ENCODE data around the gene NAA38.

NAA38 gene

DNA sequence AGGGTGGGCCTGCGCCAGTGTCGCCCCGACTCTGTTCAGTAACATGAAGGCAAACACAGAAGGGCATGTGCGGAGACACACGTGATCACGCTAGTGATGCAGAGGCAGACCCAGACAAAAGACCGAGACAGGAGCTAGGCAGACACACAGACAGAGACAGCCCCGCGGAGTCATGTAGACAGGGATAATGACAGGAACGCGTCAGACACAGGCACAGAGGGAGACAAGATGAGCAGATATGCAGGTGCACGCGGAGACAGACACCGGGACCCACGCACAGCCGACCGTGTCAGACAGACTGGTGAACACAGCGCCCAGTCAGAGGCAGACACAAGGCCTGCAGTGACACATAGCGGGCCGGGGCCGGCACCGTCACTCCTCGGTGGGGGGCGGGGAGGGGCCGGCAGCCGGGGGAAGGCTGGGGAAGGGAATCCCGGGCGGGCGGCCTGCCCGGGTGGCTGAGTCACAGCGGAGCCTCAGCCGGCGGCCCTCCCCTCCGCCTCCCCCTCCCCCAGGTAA lies 15.9 kb downstream of the NAA38 start:
- TF ChIP-seq ZFX (IDR thresholded peaks at IDR 0.05): 0 out of 2 replicates have a peak, but pooled peaks have one; percentile 43
- TF ChIP-seq, protein P1, sequence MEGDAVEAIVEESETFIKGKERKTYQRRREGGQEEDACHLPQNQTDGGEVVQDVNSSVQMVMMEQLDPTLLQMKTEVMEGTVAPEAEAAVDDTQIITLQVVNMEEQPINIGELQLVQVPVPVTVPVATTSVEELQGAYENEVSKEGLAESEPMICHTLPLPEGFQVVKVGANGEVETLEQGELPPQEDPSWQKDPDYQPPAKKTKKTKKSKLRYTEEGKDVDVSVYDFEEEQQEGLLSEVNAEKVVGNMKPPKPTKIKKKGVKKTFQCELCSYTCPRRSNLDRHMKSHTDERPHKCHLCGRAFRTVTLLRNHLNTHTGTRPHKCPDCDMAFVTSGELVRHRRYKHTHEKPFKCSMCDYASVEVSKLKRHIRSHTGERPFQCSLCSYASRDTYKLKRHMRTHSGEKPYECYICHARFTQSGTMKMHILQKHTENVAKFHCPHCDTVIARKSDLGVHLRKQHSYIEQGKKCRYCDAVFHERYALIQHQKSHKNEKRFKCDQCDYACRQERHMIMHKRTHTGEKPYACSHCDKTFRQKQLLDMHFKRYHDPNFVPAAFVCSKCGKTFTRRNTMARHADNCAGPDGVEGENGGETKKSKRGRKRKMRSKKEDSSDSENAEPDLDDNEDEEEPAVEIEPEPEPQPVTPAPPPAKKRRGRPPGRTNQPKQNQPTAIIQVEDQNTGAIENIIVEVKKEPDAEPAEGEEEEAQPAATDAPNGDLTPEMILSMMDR (conservative IDR thresholded peaks at IDR 0.05): no peak; the same call in 1 of the 2 replicates
- H3K27ac ChIP-seq: peak overlapping the region; percentile 95

DNA sequence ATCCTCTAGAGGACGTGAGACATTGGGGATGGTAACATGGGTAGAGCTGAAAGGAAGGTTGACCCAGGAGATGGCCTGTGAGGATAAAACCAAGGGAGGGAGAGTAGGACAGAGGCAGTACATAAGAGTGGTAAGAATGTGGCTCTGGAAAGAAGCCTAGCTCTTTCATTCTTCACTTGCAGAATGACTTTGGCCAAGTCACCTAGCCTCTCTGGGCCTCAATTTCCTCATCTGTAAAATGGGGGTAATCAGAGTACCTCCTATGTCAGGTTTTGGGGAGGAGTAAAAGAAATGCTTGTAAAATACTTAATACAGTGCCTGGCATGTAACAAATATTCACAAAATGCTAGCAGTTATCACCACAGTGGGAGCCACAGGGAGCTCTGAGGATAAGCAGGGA lies 16.5 kb downstream of the NAA38 start:
- peak overlapping the region; percentile 95 for H3K27ac ChIP-seq
- TF ChIP-seq ZFX (IDR thresholded peaks at IDR 0.05): no peak
- TF ChIP-seq, protein P1 (conservative IDR thresholded peaks at IDR 0.05): no peak

DNA sequence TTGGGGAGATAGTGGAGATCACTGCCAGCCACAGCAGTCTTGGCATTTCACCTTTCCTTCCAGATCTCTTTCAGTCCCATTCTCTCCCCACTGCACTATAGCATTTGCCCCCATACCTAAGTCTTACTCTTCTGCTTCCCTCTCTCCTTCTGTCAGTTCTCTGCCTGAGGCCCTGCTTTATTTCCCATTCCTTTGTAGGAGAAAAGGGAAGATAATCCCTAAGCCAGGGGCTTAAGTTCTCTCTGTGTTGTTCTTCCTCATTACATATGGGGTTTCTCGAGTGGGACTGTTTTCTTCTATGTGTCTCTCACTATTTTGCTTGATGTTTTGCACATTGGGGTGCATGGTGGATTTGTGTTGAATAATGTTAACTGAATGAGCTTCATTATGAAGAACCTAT lies 16.9 kb downstream of the NAA38 start:
- H3K27ac ChIP-seq: no peak overlapping the region
- no peak for TF ChIP-seq ZFX (IDR thresholded peaks at IDR 0.05)
- TF ChIP-seq, protein P1 (conservative IDR thresholded peaks at IDR 0.05): no peak

DNA sequence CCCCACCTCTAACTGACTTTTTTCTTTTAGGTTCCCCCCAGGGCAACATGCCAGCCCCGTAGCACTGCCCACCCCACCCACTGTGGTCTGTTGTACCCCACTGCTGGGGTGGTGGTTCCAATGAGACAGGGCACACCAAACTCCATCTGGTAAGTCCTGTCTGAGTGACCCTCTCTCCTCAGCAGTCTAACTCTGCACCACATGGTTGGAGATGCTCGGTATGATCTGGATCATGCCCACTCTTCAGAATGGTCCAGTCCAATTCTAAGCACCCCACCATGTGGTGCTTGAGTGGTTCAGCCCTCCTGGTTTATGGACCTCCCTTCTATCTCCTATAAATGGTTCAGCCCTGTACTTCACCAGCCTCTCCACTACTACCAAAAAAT lies 17.5 kb downstream of the NAA38 start:
- TF ChIP-seq, protein P1 (conservative IDR thresholded peaks at IDR 0.05): no peak
- TF ChIP-seq ZFX (IDR thresholded peaks at IDR 0.05): no peak
- H3K27ac ChIP-seq: peak overlapping the region; percentile 49

DNA sequence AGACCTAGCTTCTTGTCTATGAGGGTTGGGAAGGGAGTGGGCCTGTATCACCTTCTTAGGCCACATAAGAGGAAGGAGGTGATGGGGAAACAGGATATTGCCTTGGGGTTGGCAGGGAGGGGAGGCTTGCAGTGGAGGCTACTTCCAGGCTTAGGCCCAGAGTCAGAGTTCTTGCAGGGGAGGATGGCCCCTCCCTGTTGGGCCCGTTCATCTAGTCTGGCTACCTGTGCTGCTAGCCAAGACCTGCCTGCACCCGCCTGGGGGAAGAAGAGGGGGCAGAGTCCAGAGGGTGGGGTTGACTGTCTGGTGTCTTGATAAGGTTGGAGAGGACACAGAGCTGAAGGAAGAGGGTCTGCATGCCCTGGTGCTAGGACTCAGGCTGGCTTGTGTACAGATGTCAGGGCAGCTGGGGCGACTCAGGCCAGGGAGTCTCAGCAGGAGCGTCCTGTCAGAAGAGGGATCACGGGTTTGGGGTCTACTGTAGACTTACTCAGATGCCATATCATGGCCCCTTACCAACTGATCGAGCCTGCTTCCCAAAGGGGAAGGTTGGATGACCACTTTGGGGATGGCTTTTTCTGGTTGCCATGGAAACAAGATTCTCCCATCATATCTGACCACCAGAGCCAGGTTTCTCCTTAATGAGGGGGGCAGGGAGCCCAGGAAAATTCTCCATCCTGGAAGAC lies 18.0 kb downstream of the NAA38 start:
- TF ChIP-seq, protein P1 (conservative IDR thresholded peaks at IDR 0.05): no peak
- no peak for TF ChIP-seq ZFX (IDR thresholded peaks at IDR 0.05)
- H3K27ac ChIP-seq: peak overlapping the region; percentile 49

DNA sequence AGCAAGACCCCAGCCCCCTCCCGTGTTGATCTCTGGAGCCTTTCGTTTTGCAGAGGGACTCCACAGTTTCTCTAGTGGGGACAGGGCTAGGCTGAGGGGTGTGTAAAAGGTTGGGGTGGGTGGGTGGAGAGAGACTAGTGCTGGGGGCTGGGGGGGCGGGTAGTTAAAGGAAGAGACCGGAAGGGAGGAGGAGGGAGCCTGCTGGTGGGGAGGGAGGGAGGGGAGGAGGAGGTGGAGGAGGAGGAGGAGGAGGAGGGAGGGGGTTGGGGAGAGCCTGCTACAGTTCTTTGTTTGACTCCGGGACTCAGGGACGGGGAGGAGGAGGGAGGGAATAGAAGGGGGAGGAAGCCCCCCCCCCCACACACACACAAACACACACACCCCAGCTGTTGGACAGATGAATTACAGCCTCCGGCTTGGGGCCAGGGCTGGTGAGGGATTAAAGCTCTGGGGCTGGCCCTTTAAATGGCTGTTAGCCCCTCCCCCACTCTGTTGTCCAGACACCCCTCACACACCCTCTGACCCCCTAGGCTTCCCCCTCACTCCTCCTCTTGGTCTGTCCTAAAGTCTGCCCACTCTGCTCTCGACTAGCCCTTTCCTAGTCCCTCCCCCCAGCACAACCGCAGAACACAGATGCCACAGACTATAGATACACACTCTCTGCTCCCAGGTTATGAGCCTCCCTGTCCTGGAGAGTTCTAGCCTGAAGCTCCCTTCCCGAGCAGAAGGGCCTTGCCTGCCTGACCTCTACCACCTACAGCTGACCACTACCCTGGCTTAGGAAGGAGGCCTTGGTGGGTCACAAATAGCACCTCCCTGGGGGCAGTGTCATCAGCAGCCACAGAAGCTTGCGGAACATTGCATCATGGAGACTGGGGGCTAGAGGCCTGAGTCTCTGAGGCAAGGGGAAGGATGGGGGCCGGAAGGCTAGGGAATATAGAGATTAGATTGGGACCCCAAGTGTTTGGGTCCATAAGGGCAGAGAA lies 19.0 kb downstream of the NAA38 start:
- TF ChIP-seq, protein P1 (conservative IDR thresholded peaks at IDR 0.05): no peak
- TF ChIP-seq ZFX (IDR thresholded peaks at IDR 0.05): no peak
- H3K27ac ChIP-seq: peak overlapping the region; percentile 100
